ENCODE measurements around the gene ANKRD55. TPM values are rescaled to one million over a fixed set of nuclear protein-coding genes. Genes with fewer than 3 reads are reported as not detected.
"Not testable (repeated sequence)": the region's sequence is repeated elsewhere in the genome, so short reads cannot be mapped to it uniquely, and the experiment has no call there.

ANKRD55 gene
- total RNA-seq, 1 donor from 2014 or later = not detected

GRCh38 chr5:56251918-56252553 is 18.9 kb upstream of the ANKRD55 start:
- no peak for ATAC-seq

GRCh38 chr5:56251440-56251839 is 18.3 kb upstream of the ANKRD55 start:
- ATAC-seq = no peak

DNA sequence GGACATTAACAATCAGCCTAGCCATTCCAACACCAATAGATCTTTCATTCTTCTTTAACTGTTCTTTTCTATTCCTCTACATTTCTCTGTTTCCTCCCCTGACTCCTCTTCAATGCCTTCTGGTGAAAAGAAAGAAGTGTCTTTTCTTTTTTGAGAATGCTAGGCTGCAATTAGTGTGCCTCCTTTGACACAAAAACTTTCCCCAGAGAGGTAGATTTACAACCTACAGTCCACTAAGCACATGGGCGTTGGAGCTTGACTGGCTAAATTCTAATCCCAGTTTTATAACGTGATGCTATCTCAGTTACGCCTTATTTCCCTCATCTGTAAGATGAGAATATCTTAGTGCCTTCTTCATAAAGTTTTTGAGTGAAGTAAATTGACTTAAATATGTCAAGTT is 16.9 kb upstream of the ANKRD55 start:
- ATAC-seq = no peak

DNA sequence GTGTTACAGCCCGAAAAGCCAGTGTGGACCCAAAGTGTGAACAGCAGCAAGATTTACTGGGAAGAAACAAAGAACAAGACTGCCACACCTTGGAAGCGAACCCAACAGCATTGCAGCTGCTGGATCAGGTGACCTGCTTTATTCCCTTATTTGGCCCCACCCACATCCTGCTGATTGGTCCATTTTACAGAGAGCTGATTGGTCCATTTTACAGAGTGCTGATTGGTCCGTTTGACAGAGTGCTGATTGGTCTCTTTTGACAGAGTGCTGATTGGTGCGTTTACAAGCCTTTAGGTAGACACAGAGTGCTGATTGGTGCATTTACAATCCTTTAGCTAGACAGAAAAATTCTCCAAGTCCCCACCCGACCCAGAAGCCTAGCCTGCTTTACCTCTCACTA is 16.0 kb upstream of the ANKRD55 start:
- ATAC-seq = not testable (repeated sequence)

DNA sequence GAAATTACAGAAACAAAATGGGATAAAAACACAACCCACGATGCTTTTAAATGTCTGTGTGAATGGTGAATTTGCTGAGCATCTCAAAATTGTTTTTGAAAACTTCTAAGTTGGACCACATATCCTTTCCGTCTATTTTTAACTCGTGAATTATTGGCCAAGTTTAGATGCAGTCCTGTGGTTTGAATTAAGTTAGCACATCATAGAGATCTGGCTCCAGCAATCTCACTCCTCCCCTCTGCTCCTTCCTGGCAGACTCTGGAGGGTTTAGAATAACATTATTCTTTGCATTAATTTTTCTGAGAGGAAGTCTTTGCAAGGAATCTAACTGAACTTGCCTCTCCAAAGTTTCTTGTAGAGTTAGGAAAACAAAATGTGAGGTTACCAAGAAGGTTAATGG is 14.5 kb upstream of the ANKRD55 start:
- ATAC-seq = no peak

DNA sequence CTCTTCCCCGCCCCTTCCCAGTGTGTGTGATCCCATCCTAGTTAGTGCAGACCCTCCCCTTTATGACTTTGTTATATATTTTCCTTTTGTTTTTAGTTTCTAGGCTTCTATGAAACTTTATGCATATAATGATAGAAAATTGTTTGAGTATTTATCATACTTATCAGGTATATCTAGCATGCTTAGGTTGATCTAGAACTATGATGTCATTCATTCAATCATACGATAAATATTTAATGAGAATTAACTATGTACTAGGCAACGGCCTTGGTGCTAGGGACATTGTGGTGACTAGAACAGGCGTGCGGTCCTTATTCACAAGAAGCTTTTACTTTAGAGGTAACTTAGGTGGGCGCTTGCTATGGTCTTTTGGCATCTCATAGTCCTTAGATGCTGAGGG is 13.6 kb upstream of the ANKRD55 start:
- no peak for ATAC-seq

DNA sequence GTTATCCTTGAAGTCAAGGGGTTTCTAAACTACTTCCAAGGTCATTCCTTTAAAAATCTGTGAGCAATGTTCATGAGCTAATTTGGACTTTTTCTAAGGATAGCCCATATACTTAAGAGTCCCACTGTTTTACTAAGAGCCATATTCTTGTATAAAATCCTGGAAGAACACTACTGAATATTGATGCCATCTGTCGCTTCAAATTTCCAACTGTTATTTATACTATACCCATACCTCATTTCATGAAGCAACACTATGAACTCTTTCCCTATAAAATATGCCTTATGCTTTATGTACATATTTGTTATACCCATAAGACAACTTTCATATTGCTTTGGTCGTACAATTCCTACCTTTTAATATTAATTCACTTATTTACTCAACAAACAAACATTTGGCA is 12.4 kb upstream of the ANKRD55 start:
- no peak for ATAC-seq

DNA sequence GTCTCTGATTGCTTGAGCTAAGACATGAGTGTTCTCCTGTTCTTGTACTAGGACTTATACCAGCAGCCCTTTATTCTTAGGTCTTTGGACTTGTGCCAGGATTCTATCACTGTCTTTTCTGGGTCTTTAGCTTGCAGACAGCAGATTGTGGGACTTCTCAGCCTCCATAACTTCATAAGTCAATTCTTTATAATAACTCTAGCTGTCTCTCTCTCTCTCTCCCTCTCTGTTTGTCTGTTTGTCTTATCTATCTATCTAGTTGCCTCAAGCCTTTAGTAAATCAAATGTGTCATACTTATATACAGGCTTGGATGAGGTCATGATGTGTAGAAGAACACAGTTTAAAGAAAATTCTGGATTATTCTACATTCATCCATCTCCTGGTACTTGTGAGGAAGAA is 11.5 kb upstream of the ANKRD55 start:
- ATAC-seq = no peak

- not testable (repeated sequence) for ATAC-seq
These were observed 9.1 kb upstream of the ANKRD55 start for GRCh38 chr5:56242271-56242670.

DNA sequence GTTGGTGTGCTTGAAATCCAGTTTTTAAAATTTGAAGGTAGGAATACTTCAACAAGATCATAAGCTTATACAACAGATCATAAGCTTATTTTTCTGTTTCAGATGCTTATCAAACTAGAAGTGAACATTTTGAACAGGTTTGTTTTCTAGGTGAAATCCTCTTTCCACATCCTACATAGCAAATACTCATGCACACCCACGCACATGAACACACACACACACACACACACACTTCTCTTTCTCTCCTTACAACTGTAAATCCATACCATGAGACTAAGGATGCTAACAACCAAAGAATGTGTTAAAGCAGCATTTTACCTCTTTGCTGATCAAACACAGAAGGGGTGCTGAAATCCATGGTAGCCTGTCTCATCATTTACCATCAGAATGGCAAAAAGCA is 592 bp downstream of the ANKRD55 start:
- no peak for ATAC-seq

DNA sequence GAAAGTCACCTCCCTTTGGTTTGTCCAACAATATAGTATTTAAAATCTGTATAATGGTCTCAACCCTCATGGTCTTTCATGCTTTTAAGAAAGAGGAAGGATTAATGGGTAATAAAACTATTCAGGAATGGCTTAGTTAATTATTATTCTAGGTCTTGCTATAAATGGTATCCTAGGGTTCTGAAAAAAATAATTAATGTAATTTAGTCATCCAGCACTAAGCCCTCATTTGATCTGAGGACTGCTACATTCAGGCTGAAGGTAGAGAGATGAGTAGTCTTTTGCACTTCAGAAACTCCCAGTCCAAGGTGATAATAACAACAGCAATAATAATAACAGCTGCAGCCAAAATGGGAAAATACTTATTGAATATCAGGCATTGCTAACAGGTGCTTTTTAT is 2.6 kb downstream of the ANKRD55 start:
- ATAC-seq = no peak

- no peak for ATAC-seq
These were observed 4.0 kb downstream of the ANKRD55 start for GRCh38 chr5:56229111-56229510.

DNA sequence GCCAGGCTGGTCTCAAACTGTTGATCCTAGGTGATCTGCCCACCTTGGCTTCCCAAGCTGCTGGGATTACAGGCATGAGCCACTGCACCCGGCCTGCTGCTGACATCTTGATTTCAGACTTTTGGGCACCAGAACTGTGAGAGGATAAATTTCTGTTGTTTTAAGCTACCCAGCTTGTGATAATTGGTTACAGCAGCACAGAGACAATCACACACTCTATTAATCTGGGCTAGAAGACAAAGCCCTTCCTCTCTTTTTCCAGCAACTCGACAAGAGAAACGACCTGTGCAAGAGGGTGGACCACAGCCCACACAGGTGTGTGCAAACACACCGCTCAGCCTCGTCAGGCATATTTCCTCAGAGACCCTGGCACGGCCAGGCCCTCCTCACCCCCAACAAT is 4.5 kb downstream of the ANKRD55 start:
- no peak for ATAC-seq

DNA sequence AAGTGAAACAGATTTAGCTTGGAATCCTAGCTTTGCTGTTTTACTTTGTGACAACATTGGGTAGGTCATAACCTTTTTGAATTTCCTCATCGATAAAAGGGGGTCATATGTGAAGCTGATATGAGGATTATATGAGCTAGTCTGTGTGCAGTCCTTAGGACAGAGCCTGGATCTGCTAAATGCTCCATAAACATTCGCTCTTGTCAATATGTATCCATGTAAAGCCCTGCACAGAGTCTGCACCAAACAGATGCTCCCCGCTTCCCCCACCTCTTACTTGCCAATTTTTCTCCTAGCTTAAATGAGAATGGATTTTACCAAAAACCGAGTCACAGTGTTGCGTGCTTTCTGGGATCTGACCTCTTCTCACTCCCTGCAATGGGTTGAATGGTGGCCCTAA is 5.4 kb downstream of the ANKRD55 start:
- no peak for ATAC-seq

DNA sequence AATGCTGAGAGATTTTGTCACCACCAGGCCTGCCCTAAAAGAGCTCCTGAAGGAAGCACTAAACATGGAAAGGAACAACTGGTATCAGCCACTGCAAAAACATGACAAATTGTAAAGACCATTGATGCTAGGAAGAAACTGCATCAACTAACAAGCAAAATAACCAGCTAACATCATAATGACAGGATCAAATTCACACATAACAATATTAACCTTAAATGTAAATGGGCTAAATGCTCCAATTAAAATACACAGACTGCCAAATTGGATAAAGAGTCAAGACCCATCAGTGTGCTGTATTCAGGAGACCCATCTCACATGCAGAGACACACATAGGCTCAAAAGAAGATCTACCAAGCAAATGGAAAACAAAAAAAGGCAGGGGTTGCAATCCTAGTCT is 9.8 kb downstream of the ANKRD55 start:
- not testable (repeated sequence) for ATAC-seq

- not testable (repeated sequence) for ATAC-seq
These were observed 11.5 kb downstream of the ANKRD55 start for GRCh38 chr5:56221601-56222000.

DNA sequence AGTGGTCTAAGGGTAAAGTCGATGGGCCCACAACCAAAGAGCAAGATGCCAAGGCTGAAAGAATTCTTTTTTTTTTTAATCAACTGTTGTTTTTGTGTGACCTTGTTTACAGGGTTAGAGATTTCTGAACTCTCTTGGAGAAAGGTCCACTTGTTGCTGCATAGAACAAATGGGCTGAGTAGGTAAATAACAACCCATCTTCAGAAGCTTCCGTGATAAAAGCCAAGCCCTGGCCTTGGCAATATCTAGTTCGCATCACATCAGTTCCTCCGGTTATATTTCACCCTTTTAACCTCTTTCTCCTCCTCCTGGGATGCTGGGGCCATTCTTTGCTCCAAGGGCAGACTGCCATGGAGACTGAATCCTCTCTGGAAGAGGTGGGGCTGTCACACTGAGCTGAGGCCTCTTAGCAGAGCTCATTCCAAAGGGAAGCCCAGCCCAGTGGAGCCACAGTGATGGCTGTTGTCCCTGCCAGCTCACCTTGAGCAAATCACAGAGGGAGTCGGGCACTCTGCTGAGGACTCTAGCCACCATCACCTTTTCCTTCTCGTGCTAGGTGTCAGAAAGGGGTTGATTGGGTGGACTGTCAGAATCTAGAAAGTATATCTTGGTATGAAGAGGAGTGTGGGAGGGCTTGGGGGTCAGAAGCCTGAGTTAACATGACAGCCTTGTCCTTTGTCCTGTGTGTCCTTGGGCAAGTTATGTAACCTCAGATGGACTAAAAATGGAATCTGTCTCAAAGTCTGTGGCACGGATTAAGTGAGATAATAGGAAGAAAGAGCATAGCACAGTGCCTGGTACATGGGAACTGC is 17.9 kb downstream of the ANKRD55 start:
- ATAC-seq = no peak

DNA sequence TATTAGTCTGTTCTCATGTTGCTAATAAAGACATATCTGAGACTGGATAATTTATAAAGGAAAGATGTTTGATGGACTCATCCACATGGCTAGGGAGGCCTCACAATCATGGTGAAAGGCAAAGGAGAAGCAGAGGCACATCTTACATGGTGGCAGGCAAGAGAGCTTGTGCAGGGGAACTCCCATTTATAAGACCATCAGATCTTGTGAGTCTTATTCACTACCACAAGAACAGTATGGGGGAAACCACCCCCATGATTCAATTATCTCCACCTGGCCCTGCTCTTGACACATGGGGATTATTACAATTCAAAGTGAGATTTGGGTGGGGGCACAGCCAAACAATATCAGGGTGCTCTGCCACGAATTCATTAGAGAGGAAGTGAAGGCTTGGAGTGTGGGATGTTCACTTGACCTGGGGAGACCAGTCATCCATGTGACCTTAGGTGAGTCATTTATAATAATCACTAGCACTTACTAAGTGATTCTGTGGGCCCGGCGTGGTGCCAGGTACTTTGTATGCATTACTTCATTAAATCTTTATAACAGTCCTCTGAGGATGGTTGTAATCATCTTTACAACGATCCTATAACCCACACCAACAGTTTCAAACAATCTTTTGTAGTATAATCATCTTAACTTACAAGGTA is 19.1 kb downstream of the ANKRD55 start:
- ATAC-seq = peak; percentile 70

GRCh38 chr5:56212130-56212879 is 20.8 kb downstream of the ANKRD55 start:
- ATAC-seq = no peak

DNA sequence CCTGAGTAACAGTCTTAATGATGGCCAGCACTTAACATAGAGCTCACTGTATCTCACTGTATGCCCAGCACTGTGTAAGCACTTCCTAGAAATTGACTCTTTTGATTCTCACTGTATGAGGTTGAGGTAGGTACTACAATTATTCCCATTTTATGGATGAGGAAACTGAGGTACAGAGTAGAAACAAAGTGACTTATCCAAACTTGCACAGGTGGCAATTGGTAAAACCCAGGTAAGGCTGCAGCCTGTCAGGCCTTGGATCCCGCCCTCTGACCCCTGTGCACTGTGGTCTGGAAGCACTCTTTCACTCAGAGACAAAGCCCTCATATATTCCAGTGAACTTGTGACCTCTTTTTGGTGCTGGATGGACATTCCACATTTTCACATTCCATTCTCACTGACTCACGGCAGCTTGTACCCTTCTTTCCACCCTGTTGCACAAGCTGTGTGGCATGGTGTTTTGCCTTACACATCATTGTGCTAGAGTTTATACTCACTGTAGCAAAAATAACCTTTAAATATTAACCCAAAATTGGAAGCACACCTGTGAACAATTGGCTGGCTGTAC is 21.7 kb downstream of the ANKRD55 start:
- no peak for ATAC-seq

- ATAC-seq = no peak
These were observed 24.4 kb downstream of the ANKRD55 start for GRCh38 chr5:56208681-56209080.

- ATAC-seq = no peak
These were observed 25.6 kb downstream of the ANKRD55 start for GRCh38 chr5:56207537-56207936.

Measured in esophagus mucosa (tissue), 1 donor.